HepG2 (cell line): ENCODE results near the gene FGA. TPM values are rescaled to one million over a fixed set of nuclear protein-coding genes. Genes with fewer than 3 reads are reported as not detected.

ENCODE experiments used
- ETV5 ChIP-seq: IDR thresholded peaks from 2 replicates; pipeline ENCODE4 v1.6.1; 2018; ENCODE audit warnings: missing biosample characterization, missing genetic modification reagents, inconsistent platforms, borderline replicate concordance
- GPN1 ChIP-seq: sonication (generic); formaldehyde crosslinking; IDR thresholded peaks from 2 replicates; pipeline ENCODE4 v1.5.1; 2020; ENCODE audit warnings: missing genetic modification reagents, borderline replicate concordance
- KAT2B ChIP-seq: fragments of 150-350 bp; IDR thresholded peaks from 2 replicates; pipeline ENCODE4 v1.6.1; 2014; ENCODE audit warnings: low read depth, low read length, borderline replicate concordance
- KIAA2018 ChIP-seq: sonication (generic); formaldehyde crosslinking; IDR thresholded peaks from 2 replicates; pipeline ENCODE4 v1.5.0; 2020; ENCODE audit warnings: mild to moderate bottlenecking, missing genetic modification reagents, borderline replicate concordance
- PBX2 ChIP-seq: IDR thresholded peaks from 2 replicates; pipeline ENCODE4 v1.6.1; 2016; ENCODE audit warnings: control low read depth
- POGK ChIP-seq: sonication (generic); formaldehyde crosslinking; conservative IDR thresholded peaks from 2 replicates; pipeline ENCODE4 v1.8.0; 2022; ENCODE audit warnings: mild to moderate bottlenecking, moderate library complexity, missing genetic modification reagents
- RELA ChIP-seq: sonication (generic); formaldehyde crosslinking; IDR thresholded peaks from 2 replicates; pipeline ENCODE4 v1.4.0; 2020; ENCODE audit warnings: missing genetic modification reagents
- SMC3 ChIP-seq: IDR thresholded peaks from 2 replicates; pipeline ENCODE4 v1.6.1; 2011; ENCODE audit warnings: low read length, improper control_type of control experiment
- ZBTB26 ChIP-seq: IDR thresholded peaks from 2 replicates; pipeline ENCODE4 v1.6.1; 2016; ENCODE audit warnings: missing compliant biosample characterization, missing genetic modification reagents, borderline replicate concordance
- ZFP90 ChIP-seq: sonication (generic); formaldehyde crosslinking; IDR thresholded peaks from 2 replicates; pipeline ENCODE4 v1.8.0; 2022; ENCODE audit warnings: missing genetic modification reagents, mild to moderate bottlenecking, inconsistent platforms, borderline replicate concordance
- ZMYM2 ChIP-seq: sonication (generic); formaldehyde crosslinking; IDR thresholded peaks from 2 replicates; pipeline ENCODE4 v1.8.0; 2022; ENCODE audit warnings: mild to moderate bottlenecking, missing genetic modification reagents
- ZNF44 ChIP-seq: sonication (generic); formaldehyde crosslinking; IDR thresholded peaks from 2 replicates; pipeline ENCODE4 v1.5.1; 2020; ENCODE audit warnings: mild to moderate bottlenecking, missing genetic modification reagents
- ZNF484 ChIP-seq: sonication (generic); formaldehyde crosslinking; IDR thresholded peaks from 2 replicates; pipeline ENCODE4 v1.5.1; 2020; ENCODE audit warnings: mild to moderate bottlenecking, low read depth, missing genetic modification reagents, borderline replicate concordance
- ZNF512 ChIP-seq: sonication (generic); formaldehyde crosslinking; IDR thresholded peaks from 2 replicates; pipeline ENCODE4 v1.4.0; 2020; ENCODE audit warnings: mild to moderate bottlenecking, missing genetic modification reagents
- ZNF773 ChIP-seq: sonication (generic); formaldehyde crosslinking; IDR thresholded peaks from 2 replicates; pipeline ENCODE4 v1.4.0; 2020; ENCODE audit warnings: missing genetic modification reagents, borderline replicate concordance
- polyA plus RNA-seq, 8 experiments: library from polyadenylated mRNA; depleted of rRNA in 3 of 8; stranded (reverse) in 7 of 8; unstranded in 1 of 8; fragments of >200 nt; fragmentation: Illumina TruSeq in 4 of 8; extraction: Trizol in 4 of 8; gene quantifications; 2 replicates each; pipeline versions ENCODE4 v1.2.1 to v1.2.3, GENCODE V29; 2011 to 2016; ENCODE audit warnings: low read depth in 4 of 8, missing spikeins in 1 of 8, mixed read lengths in 1 of 8; ENCODE audit not compliant: insufficient read depth in 1 of 8
- total RNA-seq, 5 experiments: library from RNA; depleted of rRNA; stranded (reverse); fragments of >200 nt; fragmentation: Illumina TruSeq; extraction: Trizol; gene quantifications; 2 replicates each; pipeline ENCODE4 v1.2.3, GENCODE V29; 2016; ENCODE audit warnings: low read depth in 1 of 5

Gene FGA
- total and polyA plus RNA-seq, 2 of the 13 experiments (the other 11 are each of a cell fraction or from before 2014, with no cell fraction given), result 640 to 1,523 TPM

- no peak for TF ChIP-seq ZBTB26 (CRISPR knock-in tag)
- TF ChIP-seq ZNF44 (CRISPR knock-in tag), result no peak
- peak; percentile 59; the same call in 1 of the 2 replicates for TF ChIP-seq ETV5 (CRISPR knock-in tag)
- TF ChIP-seq KIAA2018 (CRISPR knock-in tag), result 0 out of 2 replicates have a peak, but pooled peaks have one; percentile 39
- peak; percentile 55; the same call in 1 of the 2 replicates for TF ChIP-seq POGK (CRISPR knock-in tag)
- TF ChIP-seq ZNF484, result no peak
- TF ChIP-seq GPN1 (CRISPR knock-in tag), result no peak
- TF ChIP-seq ZNF512 (CRISPR knock-in tag), result no peak
- peak; percentile 61 for TF ChIP-seq PBX2 (CRISPR knock-in tag)
- TF ChIP-seq ZNF773, result no peak
- peak; percentile 20; the same call in 1 of the 2 replicates for TF ChIP-seq ZFP90
- no peak for TF ChIP-seq RELA
- no peak for TF ChIP-seq KAT2B
- TF ChIP-seq SMC3, result peak; percentile 53; the same call in 1 of the 2 replicates
- peak; percentile 62; the same call in 1 of the 2 replicates for TF ChIP-seq ZMYM2 (CRISPR knock-in tag)
Measured at GRCh38 chr4:154617820-154618317, 27.3 kb upstream of the FGA start (continued).
